K562 (cell line): ENCODE measurements around the gene TRIM27. TPM values are rescaled to one million over a fixed set of nuclear protein-coding genes. Genes with fewer than 3 reads are reported as not detected.

Experiments
- CREB3 ChIP-seq: fragments of 450-650 bp; conservative IDR thresholded peaks from 2 replicates; pipeline ENCODE4 v1.6.1; 2016; ENCODE audit warnings: missing genetic modification characterization, low read depth, mild to moderate bottlenecking, missing compliant biosample characterization, moderate library complexity
- ELF1 ChIP-seq: fragments of 200-800 bp; sonication (Bioruptor generic); IDR thresholded peaks from 2 replicates; pipeline ENCODE4 v1.6.1; 2016; ENCODE audit warnings: missing genetic modification characterization, missing compliant biosample characterization
- ESRRA ChIP-seq: fragments of 450-650 bp; IDR thresholded peaks from 2 replicates; pipeline ENCODE4 v1.6.1; 2014; ENCODE audit warnings: low read depth, mild to moderate bottlenecking, moderate library complexity, borderline replicate concordance
- GATAD2A ChIP-seq: fragments of 450-650 bp; IDR thresholded peaks from 2 replicates; pipeline ENCODE4 v1.6.1; 2017
- MNT ChIP-seq, 2 experiments: fragments of 450-650 bp; conservative IDR thresholded peaks; 2 replicates each; pipeline ENCODE4 v1.6.1; 2017; ENCODE audit warnings: mild to moderate bottlenecking in 2 of 2, moderate library complexity in 2 of 2
- NCOA2 ChIP-seq, 2 experiments: fragments of 450-650 bp; IDR thresholded peaks; 2 replicates each; pipeline ENCODE4 v1.6.1; 2018; ENCODE audit warnings: mild to moderate bottlenecking in 2 of 2, moderate library complexity in 1 of 2; ENCODE audit not compliant: partially characterized antibody in 2 of 2
- NFRKB ChIP-seq: fragments of 450-650 bp; IDR thresholded peaks from 2 replicates; pipeline ENCODE4 v1.6.1; 2016; ENCODE audit warnings: low read depth
- NR2C2 ChIP-seq, 2 experiments: fragments of 200-800 bp in 1 of 2; sonication (Bioruptor generic) in 1 of 2; sonication (generic) in 1 of 2; formaldehyde crosslinking in 1 of 2; IDR thresholded peaks; 2 replicates each; pipeline versions ENCODE4 v1.6.1 to v1.8.0; 2016 to 2022; ENCODE audit warnings: mild to moderate bottlenecking in 1 of 2, missing compliant biosample characterization in 1 of 2, missing genetic modification characterization in 1 of 2, missing genetic modification reagents in 1 of 2
- NUFIP1 ChIP-seq: fragments of 450-650 bp; IDR thresholded peaks from 2 replicates; pipeline ENCODE4 v1.6.1; 2018; ENCODE audit not compliant: partially characterized antibody
- PHF8 ChIP-seq: fragments of 200-600 bp; sonication (generic); IDR thresholded peaks from 2 replicates; pipeline ENCODE4 v1.6.1; 2012; ENCODE audit warnings: mixed run types, mild to moderate bottlenecking, inconsistent platforms, low read length, moderate library complexity, borderline replicate concordance
- PKNOX1 ChIP-seq: fragments of 450-650 bp; IDR thresholded peaks from 2 replicates; pipeline ENCODE4 v1.6.1; 2016
- RB1 ChIP-seq: fragments of 450-650 bp; IDR thresholded peaks from 2 replicates; pipeline ENCODE4 v1.6.1; 2017; ENCODE audit warnings: low read depth, mild to moderate bottlenecking
- RFX1 ChIP-seq: fragments of 450-650 bp; IDR thresholded peaks from 2 replicates; pipeline ENCODE4 v1.6.1; 2016; ENCODE audit warnings: mild to moderate bottlenecking, moderate library complexity
- TAF9B ChIP-seq: fragments of 450-650 bp; IDR thresholded peaks from 2 replicates; pipeline ENCODE4 v1.6.1; 2018; ENCODE audit warnings: mild to moderate bottlenecking; ENCODE audit not compliant: partially characterized antibody
- ZBTB11 ChIP-seq, 3 experiments: fragments of 200-800 bp in 1 of 3; fragments of 250-450 bp in 1 of 3; fragments of 450-650 bp in 1 of 3; sonication (Bioruptor Pico) in 1 of 3; sonication (Bioruptor generic) in 1 of 3; formaldehyde crosslinking in 1 of 3; IDR thresholded peaks; 2 replicates each; pipeline versions ENCODE4 v1.6.1 to v1.8.0; 2016 to 2022; ENCODE audit warnings: mild to moderate bottlenecking in 2 of 3, missing genetic modification characterization in 2 of 3, missing compliant biosample characterization in 1 of 3, moderate library complexity in 1 of 3
- ZNF224 ChIP-seq: sonication (generic); formaldehyde crosslinking; IDR thresholded peaks from 2 replicates; pipeline ENCODE4 v1.8.0; 2022; ENCODE audit warnings: mild to moderate bottlenecking, missing genetic modification reagents
- ZNF644 ChIP-seq: fragments of 200-800 bp; sonication (Bioruptor generic); IDR thresholded peaks from 2 replicates; pipeline ENCODE4 v1.6.1; 2016; ENCODE audit warnings: low read depth, missing genetic modification characterization, missing compliant biosample characterization
- ZNF766 ChIP-seq: fragments of 200-800 bp; sonication (Bioruptor generic); conservative IDR thresholded peaks from 2 replicates; pipeline ENCODE4 v1.6.1; 2016; ENCODE audit warnings: missing genetic modification characterization, missing compliant biosample characterization
- polyA plus RNA-seq, 8 experiments: library from polyadenylated mRNA; depleted of rRNA in 4 of 8; stranded (reverse) in 5 of 8; unstranded in 3 of 8; fragments of >200 nt; fragmentation: Nextera tagmentation in 2 of 8; fragmentation: Illumina TruSeq in 1 of 8; extraction: Ambion mirVana in 2 of 8; extraction: Trizol in 1 of 8; gene quantifications; 2 replicates each; pipeline versions ENCODE4 v1.2.1 to v1.2.3, GENCODE V29; 2011 to 2014; ENCODE audit warnings: inconsistent platforms in 1 of 8, missing spikeins in 1 of 8
- total RNA-seq, 7 experiments: library from RNA; depleted of rRNA in 6 of 7; stranded (reverse); fragments of >200 nt in 6 of 7; fragmentation: Illumina TruSeq in 2 of 7; extraction: Trizol in 2 of 7; gene quantifications; 2 replicates each; pipeline versions ENCODE4 v1.2.1 to v1.2.3, GENCODE V29; 2011 to 2021; ENCODE audit warnings: low replicate concordance in 1 of 7

Gene TRIM27
- total and polyA plus RNA-seq, 9 of the 15 experiments (the other 6 are each of a cell fraction or from before 2014, with no cell fraction given), result 37.7 to 235 (median 122) TPM

- TF ChIP-seq NR2C2 (CRISPR knock-in tag; IDR thresholded peaks at IDR 0.05), result peak; percentile 57; the same call in 1 of the 2 replicates
- peak; percentile 83 for TF ChIP-seq NR2C2 (tag; IDR thresholded peaks at IDR 0.05)
- peak; percentile 89 for TF ChIP-seq NFRKB
- peak; percentile 33 for TF ChIP-seq TAF9B
- TF ChIP-seq RFX1, result no peak
- peak; percentile 93 for TF ChIP-seq NUFIP1
- 0 out of 2 replicates have a peak, but pooled peaks have one; percentile 26 for TF ChIP-seq PHF8
- TF ChIP-seq NCOA2 (IDR thresholded peaks at IDR 0.05; ENCODE audit: partially characterized antibody in 2 of 2), result peak in 1 of 2 experiments; percentile 89
- TF ChIP-seq ZBTB11 (CRISPR knock-in tag; IDR thresholded peaks at IDR 0.05), result peak in 1 of 3 experiments; percentile 62; a peak in 2 of 6 replicates
- TF ChIP-seq RB1, result peak; percentile 92
- 0 out of 2 replicates have a peak, but pooled peaks have one; percentile 61 for TF ChIP-seq ZNF766
- peak; percentile 51; the same call in 1 of the 2 replicates for TF ChIP-seq ELF1
- TF ChIP-seq CREB3 (tag), result peak; percentile 63; the same call in 1 of the 2 replicates
- TF ChIP-seq GATAD2A, result 0 out of 2 replicates have a peak, but pooled peaks have one; percentile 73
- TF ChIP-seq ZNF224 (CRISPR knock-in tag), result no peak
- TF ChIP-seq ZNF644 (tag), result 0 out of 2 replicates have a peak, but pooled peaks have one; percentile 58
- peak; percentile 88 for TF ChIP-seq ESRRA
- TF ChIP-seq MNT (conservative IDR thresholded peaks at IDR 0.05), result peak; percentile 78 to 86
- TF ChIP-seq PKNOX1, result 0 out of 2 replicates have a peak, but pooled peaks have one; percentile 35
Observed at GRCh38 chr6:28940858-28941683, 17.3 kb upstream of the TRIM27 start (continued).
